Transverse colon (tissue), 4 donors: ENCODE results near the gene FGF3.

Source experiments
- CTCF ChIP-seq, 5 experiments: fragments of 200-600 bp in 3 of 5; fragments of 450-650 bp in 2 of 5; sonication (generic) in 3 of 5; IDR thresholded peaks; 1 replicate in 2 of 5; 2 replicates in 3 of 5; pipeline ENCODE4 v1.5.1; 2016 to 2017; ENCODE audit warnings: antibody characterized with exemption in 5 of 5, inconsistent platforms in 3 of 5, mild to moderate bottlenecking in 2 of 5, moderate library complexity in 1 of 5
- POLR2A ChIP-seq: fragments of 450-650 bp; IDR thresholded peaks from one replicate; pipeline ENCODE4 v1.6.1; 2016; ENCODE audit warnings: antibody characterized with exemption, mild to moderate bottlenecking, moderate library complexity
- POLR2AphosphoS5 ChIP-seq, 3 donors: sonication (generic); formaldehyde crosslinking; IDR thresholded peaks; one replicate each; pipeline ENCODE4 v1.6.1; 2016; ENCODE audit warnings: antibody characterized with exemption in 3 of 3

- TF ChIP-seq POLR2AphosphoS5 (IDR thresholded peaks at IDR 0.05) (no peak), CTCF (IDR thresholded peaks at IDR 0.05) (no peak), POLR2A (no peak)
Measured at GRCh38 chr11:69825941-69826340, 6.7 kb upstream of the FGF3 start.
